Measurements from ENCODE around the gene CXCR4.
A peak's percentile ranks its signal among the peaks of the same experiment; 100 is the strongest.

CXCR4 gene

GRCh38 chr2:136068581-136069227 lies 49.2 kb downstream of the CXCR4 start:
- DNase-seq: no peak

GRCh38 chr2:136067897-136068580 lies 49.9 kb downstream of the CXCR4 start:
- DNase-seq: no peak

GRCh38 chr2:136067459-136067858 lies 50.5 kb downstream of the CXCR4 start:
- no peak for DNase-seq

- DNase-seq: no peak
Observed at GRCh38 chr2:136065907-136066306, 52.0 kb downstream of the CXCR4 start.

GRCh38 chr2:136065384-136065783 lies 52.6 kb downstream of the CXCR4 start:
- DNase-seq: peak; percentile 12
